Activated effector memory CD4-positive, alpha-beta T cell treated with Interleukin-2 at 50 U/mL for 16 hours (primary cell): ENCODE measurements around the gene UBTD1.
"Not testable (repeated sequence)": the region's sequence is repeated elsewhere in the genome, so short reads cannot be mapped to it uniquely, and the experiment has no call there.

Experiments used
- DNase-seq: peaks from one replicate; pipeline ENCODE4 v3.0.0-alpha.2; 2020

The UBTD1 gene

DNA sequence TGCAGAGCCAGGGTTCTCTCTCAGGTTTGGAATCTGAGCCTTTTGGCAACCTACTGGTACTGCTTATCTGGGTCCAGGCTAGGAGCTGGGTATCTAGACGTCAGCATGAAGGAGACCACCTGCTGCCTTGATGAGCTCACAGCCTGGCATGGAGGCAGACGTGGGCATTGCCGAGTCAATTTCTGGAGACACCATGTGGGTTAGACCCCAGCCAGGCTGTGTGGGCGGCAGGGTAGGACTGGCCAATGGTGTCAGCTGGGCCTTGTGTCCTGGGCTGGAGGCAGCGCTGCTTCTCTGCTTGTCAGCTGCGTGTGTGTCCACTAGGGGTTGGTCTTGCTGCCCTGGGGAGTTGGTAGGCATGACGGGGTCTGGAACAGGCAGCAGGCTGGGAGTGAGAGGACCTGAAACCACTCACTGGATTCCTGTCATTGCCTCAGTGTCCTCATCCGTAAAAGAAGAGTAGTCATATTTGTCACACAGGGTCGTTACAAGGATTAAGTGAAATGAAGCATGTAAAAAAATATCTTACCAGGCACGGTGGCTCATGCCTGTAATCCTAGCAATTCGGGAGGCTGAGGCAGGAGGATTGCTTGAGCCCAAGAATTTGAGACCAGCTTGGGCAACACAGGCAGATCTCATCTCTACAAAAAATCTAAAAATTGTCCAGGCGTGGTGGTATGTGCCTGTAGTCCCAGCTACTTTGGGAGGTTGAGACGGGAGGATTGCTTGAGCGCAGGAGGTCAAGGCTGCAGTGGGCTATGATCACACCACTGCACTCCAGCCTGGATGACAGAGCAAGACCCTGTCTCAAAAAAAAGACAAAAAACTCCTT is 42.2 kb downstream of the UBTD1 start:
- no peak for DNase-seq

DNA sequence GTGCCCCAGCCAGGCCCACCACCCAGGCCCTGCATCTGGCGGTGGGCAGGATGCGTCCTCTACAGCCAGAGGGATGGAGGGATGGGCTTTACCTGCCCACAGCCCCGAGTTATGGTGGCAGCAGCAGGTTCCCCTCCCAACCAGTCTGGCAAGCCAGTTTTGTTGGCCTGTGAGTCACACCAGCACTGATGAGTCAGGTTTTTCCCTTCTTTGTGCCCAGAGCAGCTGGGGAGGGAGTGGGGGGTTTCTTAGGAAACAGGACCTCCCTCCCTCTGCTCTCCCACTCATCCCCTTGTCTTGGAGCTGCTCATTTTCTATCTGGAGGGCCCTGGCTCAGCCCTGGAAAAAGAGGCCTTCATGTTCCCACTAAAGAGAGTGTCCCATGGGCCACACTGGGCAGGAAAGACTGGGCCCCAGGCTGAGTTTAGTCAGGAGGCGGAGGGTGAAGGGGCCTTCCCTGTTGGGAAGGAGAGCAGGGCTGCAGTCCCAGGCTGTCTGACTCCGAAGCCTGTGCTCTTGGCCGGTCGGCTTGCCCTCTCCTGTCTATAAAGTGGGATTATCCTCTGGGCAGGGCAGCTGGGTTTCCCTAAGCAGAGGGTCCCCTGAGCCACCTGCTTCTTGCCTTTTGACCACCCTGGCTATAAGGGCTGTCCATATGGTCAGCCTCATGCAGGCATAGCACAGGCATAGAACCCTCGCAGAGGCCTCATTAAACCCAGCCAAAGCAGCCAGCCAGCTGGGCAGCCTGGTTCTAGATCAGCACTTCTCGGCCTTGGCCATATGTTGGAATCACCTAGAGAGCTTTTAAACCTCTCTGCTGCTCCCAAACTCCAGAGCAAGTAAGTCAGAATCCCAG is 43.7 kb downstream of the UBTD1 start:
- DNase-seq = no peak

GRCh38 chr10:97543025-97543546 is 44.4 kb downstream of the UBTD1 start:
- DNase-seq = no peak

DNA sequence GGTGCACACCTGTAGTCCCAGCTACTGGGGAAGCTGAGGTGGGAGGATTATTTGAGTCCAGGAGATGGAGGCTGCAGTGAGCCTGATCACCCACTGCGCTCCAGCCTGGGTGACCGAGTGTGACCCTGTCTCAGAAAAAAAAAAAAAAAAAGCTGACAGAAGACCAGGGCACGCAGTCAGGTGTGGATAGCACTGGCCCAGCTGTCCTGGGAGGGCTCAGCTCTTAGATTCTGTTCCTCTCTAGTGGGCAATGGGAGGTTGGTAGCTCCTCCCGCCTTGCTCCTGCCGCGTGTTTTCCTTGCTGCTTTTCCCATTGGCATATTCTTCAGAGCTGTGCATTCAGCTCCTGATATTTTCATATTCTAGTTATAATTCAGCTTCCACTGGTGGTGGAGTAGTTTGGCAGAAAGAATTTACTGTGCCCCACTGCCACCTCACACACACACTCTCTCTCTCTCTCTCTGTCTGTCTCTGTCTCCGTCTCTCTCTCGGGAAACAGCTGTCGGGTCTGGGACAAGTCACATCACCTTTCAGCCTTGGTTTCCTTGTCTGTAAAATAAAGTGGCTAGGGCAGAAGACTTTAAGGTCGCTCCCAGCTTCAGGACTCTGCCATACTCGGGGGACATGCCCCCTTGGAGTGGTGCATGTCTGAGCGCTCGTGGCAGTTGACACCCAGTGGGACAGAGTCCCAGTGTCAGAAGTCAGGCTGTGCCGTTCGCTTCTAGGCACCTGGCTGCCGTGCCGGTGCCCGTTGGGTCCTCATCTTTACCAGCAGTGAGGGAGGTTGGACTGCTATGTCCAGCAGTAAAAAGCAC is 47.9 kb downstream of the UBTD1 start:
- DNase-seq = no peak

DNA sequence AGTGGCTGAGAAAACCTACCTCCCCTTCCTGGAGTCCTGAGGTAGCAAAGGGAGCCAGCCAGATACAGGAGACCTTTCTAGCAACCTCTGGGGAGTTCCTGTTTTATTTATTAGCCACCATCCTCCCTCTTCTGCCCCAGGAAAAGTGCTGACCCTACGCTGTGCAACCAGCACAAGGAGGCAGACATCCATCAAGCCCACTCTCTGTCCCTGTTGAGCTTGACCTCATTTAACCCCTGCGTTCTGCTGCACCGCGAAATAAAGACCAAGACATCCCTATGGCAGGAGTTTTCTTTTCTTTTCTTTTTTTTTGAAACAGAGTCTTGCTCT is 48.5 kb downstream of the UBTD1 start:
- DNase-seq = no peak

DNA sequence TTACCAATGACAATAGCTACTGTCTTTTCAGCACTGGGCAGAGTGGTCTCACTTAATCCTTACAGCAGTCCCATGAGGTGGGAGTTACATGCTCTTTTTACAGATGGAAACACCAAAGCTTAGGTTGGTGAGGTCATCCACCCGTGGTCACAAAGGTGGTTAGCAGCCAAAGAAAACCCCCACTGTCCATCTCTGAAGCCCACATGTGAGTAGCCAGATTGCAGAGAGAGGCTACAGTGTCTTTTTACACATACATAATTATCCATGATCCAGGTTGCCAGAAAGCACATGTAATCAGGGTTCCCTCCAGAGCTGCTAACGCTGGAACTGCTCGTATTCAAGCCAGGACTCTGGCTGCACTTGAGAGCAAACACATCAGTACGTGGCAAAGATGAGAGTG is 49.2 kb downstream of the UBTD1 start:
- DNase-seq = no peak

DNA sequence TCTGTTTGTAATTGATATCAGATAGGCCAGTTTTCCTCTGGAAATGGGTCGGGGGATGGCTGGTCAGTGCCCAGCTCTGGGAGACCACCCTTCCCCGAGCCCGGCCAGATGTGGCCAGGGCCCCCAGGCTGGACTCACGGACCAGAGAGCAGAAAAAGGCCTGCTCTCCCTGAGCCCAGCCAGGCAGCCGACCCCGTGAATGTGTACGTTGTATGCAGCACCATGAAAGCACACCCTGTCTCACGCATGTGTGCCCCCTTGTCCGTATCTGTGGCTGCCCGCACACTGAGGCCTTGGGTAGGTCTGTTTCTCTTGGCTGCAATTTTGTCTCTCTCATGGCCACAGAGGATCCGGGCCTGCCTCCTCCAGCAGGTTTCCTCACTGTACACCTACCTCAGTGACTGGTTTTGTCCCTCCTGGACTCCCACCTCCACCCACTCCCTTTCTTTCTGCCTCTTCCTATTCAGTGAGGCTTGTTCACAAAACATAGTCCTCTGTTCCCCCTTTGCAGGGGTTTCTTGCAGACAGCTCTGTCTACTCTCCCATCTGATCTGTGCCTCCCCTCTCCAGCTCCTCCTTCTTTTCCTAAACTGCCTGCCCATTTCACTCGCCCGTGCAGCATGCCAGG is 50.2 kb downstream of the UBTD1 start:
- DNase-seq = no peak

DNA sequence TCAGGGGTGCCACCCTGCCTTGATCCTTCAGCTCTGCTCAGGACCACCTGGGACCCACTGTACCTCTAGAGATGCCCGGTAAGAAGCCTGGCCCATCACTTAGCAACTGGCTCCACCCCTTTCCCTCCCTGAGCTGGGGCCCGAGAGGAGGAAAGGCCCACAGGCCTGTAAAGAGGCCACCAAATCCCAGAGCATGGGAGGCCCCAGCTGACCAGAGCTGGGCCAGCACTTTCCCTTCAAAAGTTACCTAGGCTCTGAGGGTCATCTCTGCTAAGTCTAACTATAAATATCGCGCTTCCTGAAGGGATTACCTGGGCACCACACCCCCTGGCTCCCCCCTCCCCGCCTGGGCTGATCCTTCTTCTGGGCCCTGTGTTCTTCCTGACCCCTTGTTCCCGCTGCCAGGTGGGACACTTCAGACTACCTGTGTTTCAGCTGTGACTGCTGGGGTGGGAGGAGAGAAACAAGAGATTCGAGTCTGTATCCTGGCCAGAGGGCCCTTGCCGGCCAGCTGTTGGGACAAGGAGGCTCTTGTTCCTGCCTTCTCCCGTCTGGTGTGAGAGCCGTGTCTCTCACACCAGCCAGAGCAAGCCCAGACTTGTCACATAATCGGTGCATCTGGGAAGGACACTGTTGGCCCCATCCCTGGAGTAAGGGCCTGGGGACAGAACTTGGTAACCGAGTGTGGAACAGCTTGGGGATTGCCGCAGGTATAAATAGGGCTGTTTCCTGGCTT is 51.0 kb downstream of the UBTD1 start:
- DNase-seq = no peak

GRCh38 chr10:97550336-97551149 is 51.8 kb downstream of the UBTD1 start:
- no peak for DNase-seq

DNA sequence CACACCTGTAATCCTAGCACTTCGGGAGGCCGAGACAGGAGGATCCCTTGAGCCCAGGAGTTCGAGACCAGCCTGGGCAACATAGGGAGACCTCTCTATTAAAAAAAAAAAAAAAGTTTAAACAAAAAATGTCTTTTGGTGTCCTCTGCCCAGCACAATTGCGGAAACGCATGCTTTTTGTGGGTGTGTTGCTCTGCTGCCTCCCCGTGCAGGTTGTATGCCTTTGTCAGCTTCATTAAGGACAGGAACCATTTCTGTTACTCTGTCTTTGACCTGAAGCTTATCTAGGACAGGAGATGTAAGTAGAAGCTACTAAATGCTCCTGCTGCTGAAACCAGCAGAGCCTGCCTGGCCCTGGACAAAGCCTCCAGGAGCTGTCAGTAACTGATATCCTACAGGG is 52.5 kb downstream of the UBTD1 start:
- DNase-seq = no peak

DNA sequence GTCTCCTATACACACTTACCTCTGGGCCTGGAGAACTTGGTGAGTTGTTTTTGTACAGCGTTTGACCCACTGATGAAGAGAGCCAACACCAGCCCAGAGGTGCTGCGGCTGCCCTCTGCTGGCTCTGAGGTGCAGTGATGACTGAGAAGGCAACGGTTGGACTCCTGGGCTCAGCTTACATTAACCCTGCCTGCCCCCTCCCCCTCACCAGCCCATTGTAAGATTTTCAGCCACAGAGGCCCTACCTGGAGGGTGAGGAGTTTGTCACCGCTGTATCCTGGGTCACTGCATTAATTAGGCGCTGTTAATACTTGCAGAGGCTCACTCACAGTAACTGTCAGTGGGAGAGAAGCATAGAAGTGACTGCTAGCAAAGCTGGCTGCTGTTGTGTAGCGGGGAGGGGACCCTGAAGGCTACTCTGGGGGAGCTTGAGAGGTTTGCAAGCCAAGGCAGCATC is 54.9 kb downstream of the UBTD1 start:
- DNase-seq = peak; percentile 34

GRCh38 chr10:97554336-97554735 is 55.6 kb downstream of the UBTD1 start:
- DNase-seq = not testable (repeated sequence)

DNA sequence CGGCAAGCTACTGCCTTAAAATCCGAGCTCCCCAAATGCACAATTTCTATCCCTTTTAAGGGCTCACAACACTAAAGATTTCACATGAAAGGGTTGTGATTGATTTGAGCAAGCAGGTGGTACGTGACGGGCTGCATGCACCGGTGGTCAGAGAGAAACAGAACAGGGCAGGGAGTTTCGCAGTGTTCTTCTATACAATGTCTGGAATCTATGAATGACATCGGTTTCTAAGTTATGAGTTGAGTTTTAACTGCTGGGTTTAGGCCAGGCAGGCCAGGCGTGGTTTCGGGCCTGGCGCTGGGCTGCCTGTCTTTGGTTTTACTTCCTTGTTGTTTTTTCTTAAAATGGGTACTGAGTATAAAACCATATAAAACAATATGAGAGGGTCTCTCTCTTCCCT is 56.8 kb downstream of the UBTD1 start:
- not testable (repeated sequence) for DNase-seq

DNA sequence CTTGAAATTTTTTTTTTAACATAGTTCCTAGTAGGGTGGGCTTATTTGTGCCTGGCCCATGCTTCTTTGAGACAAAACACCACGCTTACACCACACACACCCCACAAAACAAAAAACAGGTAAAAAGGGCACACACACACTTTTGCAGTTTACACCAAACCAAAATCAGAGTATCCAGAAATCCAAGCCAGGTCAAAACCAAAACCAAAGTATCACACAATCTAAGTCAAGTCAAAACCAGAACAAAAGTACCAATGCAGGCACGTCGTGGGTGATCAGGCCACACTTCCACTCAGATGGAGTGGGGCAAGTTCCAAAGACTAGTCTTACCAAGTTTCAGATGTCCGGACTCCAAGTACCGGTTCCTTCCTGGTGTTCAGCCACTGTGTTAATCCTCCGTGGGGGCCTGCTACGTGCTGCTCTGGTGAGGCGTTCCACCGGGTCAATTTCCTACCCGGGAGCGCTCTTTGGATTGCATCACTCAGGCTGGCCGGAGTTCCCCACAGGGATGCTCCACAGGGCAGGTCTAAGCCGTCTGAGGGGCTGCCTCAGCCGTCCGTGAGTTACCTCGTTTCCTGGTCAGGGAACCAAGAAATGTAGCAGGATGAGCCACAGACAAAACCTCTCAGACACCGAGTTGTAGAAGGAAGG is 62.1 kb downstream of the UBTD1 start:
- not testable (repeated sequence) for DNase-seq

DNA sequence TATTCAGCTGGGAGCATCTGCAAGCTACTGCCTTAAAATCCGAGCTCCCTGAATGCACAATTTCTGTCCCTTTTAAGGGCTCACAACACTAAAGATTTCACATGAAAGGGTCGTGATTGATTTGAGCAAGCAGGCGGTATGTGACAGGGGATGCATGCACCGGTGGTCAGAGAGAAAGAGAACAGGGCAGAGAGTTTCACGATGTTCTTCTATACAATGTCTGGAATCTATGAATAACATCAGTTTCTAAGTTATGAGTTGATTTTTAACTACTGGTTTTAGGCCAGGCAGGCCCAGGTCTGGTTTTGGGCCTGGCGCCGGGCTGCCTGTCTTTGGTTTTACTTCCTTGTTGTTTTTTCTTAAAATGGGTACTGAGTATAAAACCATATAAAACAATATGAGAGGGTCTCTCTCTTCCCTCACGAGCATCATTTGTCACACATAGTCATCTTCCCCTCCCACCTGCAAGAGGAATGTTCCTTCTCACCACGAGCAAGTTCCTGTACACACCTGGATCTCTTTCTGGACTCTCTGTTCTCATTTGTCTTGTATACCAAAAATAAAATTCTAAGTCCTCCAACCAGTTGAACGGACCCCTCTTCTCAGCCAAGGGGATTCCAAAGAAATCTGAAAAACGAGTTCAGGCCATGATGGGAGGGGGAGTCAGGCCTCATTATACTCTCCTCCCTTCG is 62.8 kb downstream of the UBTD1 start:
- not testable (repeated sequence) for DNase-seq

DNA sequence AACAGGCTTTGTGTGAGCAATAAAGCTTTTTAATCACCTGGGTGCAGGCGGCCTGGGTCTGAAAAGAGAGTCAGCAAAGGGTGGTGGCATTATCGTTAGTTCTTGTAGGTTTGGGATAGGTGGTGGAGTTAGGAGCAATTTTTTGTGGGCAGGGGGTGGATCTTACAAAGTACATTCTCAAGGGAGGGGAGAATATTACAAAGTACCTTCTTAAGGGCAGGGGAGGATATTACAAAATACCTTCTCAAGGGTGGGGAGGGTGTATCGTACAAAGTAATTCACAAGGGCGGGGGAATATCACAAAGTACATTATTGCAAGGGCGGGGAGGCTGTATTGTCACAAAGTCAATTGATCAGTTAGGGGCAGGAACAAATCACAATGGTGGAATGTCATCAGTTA is 63.6 kb downstream of the UBTD1 start:
- DNase-seq = not testable (repeated sequence)

GRCh38 chr10:97563337-97563736 is 64.6 kb downstream of the UBTD1 start:
- no peak for DNase-seq

GRCh38 chr10:97564776-97565175 is 66.1 kb downstream of the UBTD1 start:
- no peak for DNase-seq

- DNase-seq = no peak
Measured at GRCh38 chr10:97566336-97566996, 67.7 kb downstream of the UBTD1 start.
